Measurements from ENCODE around the gene MMP13. TPM values are rescaled to one million over a fixed set of nuclear protein-coding genes. Genes with fewer than 3 reads are reported as not detected.

The MMP13 gene
- total RNA-seq, 1 experiment from 2014 or later = not detected

GRCh38 chr11:102985850-102986249 is 30.3 kb upstream of the MMP13 start:
- no CpG with 5 or more reads among the region's 1 CpG for WGBS (ENCODE audit: extremely low coverage, insufficient read length, low lambda C conversion rate)
- no peak overlapping the region for H3T11ph ChIP-seq (ENCODE audit: low read length)
- H3K9me3 ChIP-seq (ENCODE audit: control insufficient read depth, low read depth, low read length) = no peaks in the 10 kb centered on the region
- no peak overlapping the region for H3K27ac ChIP-seq (ENCODE audit: insufficient read length, low read depth, low read length)
- H3K9ac ChIP-seq (ENCODE audit: extremely low read depth, insufficient read length, low read length) = no peak overlapping the region
- H3K27me3 Mint-ChIP-seq (ENCODE audit: low read depth) = no peaks in the 10 kb centered on the region; the same call in 1 of the 2 replicates
- no peak overlapping the region for H2BK5ac ChIP-seq (ENCODE audit: insufficient read length, low read length)
- H3K27me3 ChIP-seq (ENCODE audit: insufficient read depth, low read length) = no peaks in the 10 kb centered on the region
- no peaks in the 10 kb centered on the region for H4K20me1 ChIP-seq (ENCODE audit: control insufficient read depth, insufficient read depth, insufficient read length)
- TF ChIP-seq, protein P1, sequence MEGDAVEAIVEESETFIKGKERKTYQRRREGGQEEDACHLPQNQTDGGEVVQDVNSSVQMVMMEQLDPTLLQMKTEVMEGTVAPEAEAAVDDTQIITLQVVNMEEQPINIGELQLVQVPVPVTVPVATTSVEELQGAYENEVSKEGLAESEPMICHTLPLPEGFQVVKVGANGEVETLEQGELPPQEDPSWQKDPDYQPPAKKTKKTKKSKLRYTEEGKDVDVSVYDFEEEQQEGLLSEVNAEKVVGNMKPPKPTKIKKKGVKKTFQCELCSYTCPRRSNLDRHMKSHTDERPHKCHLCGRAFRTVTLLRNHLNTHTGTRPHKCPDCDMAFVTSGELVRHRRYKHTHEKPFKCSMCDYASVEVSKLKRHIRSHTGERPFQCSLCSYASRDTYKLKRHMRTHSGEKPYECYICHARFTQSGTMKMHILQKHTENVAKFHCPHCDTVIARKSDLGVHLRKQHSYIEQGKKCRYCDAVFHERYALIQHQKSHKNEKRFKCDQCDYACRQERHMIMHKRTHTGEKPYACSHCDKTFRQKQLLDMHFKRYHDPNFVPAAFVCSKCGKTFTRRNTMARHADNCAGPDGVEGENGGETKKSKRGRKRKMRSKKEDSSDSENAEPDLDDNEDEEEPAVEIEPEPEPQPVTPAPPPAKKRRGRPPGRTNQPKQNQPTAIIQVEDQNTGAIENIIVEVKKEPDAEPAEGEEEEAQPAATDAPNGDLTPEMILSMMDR (conservative IDR thresholded peaks at IDR 0.05) = no peak
- H3K56ac ChIP-seq (ENCODE audit: insufficient read length, low read depth, low read length) = no peak overlapping the region
- no peak overlapping the region for H3K23ac ChIP-seq (ENCODE audit: insufficient read length, low read depth, low read length)
- H4K5ac ChIP-seq (ENCODE audit: insufficient read length, low read depth, low read length) = no peak overlapping the region
- H3K4me2 ChIP-seq (ENCODE audit: insufficient read depth, insufficient read length, low read length) = no peak overlapping the region
- no peak overlapping the region for H4K91ac ChIP-seq (ENCODE audit: insufficient read length, low read depth, low read length)
- H3K14ac ChIP-seq (ENCODE audit: insufficient read depth, low read length) = no peak overlapping the region
- no peak overlapping the region for H3K27ac Mint-ChIP-seq
- no peaks in the 10 kb centered on the region for H3K36me3 Mint-ChIP-seq (ENCODE audit: insufficient read depth in 1 of 3, low read depth in 3 of 3)
- no peak overlapping the region for H2BK12ac ChIP-seq (ENCODE audit: insufficient read length, low read depth, low read length)
- no peak for DNase-seq
- no peaks in the 10 kb centered on the region for H3K79me2 ChIP-seq (ENCODE audit: insufficient read depth, low read length)
- H3K23me2 ChIP-seq (ENCODE audit: insufficient read length, low read depth, low read length, poor library complexity, severe bottlenecking) = no peaks in the 10 kb centered on the region
- no peak overlapping the region for H2BK20ac ChIP-seq (ENCODE audit: low read depth, low read length, poor library complexity, severe bottlenecking)
- H3K4me3 Mint-ChIP-seq = no peak overlapping the region
- no peak overlapping the region for H2AK5ac ChIP-seq (ENCODE audit: insufficient read length, low read length)
- no peak overlapping the region for H2BK15ac ChIP-seq (ENCODE audit: low read depth, low read length)
- no peak overlapping the region for H4K8ac ChIP-seq (replicated peaks; ENCODE audit: insufficient read length, low read depth, low read length)
- peaks cover 9 to 12% of the 10 kb centered on the region in 2 experiments for H3K4me1 Mint-ChIP-seq
- H3K9me3 Mint-ChIP-seq = no peaks in the 10 kb centered on the region
- H3K79me1 ChIP-seq (ENCODE audit: insufficient read depth, low read depth, low read length, poor library complexity, severe bottlenecking) = no peaks in the 10 kb centered on the region
- H3K18ac ChIP-seq (ENCODE audit: insufficient read length, low read depth, low read length) = no peak overlapping the region
- no peak overlapping the region for H3K4ac ChIP-seq (ENCODE audit: low read depth, low read length)
- H2BK120ac ChIP-seq (ENCODE audit: low read depth, low read length, poor library complexity, severe bottlenecking) = no peak overlapping the region
- no peak overlapping the region for H2AFZ ChIP-seq (ENCODE audit: low read length)
- no peaks in the 10 kb centered on the region for H3K4me1 ChIP-seq (ENCODE audit: insufficient read depth, low read length)

Data from H9 (cell line).